HG03571 (cell line): Measurements from ENCODE around the gene TTLL5.
"Not testable (repeated sequence)": the region's sequence is repeated elsewhere in the genome, so short reads cannot be mapped to it uniquely, and the experiment has no call there.

Experiments
- ATAC-seq: cut with Tn5 transposase; IDR thresholded peaks from one replicate; pipeline ENCODE4 v1.9.1; 2021; ENCODE audit not compliant: unreplicated experiment

TTLL5 gene

GRCh38 chr14:75648066-75648838 is 12.8 kb upstream of the TTLL5 start:
- no peak for ATAC-seq

GRCh38 chr14:75649337-75649736 is 11.7 kb upstream of the TTLL5 start:
- ATAC-seq = no peak

- no peak for ATAC-seq
Measured at GRCh38 chr14:75649773-75650172, 11.3 kb upstream of the TTLL5 start.

GRCh38 chr14:75650253-75651058 is 10.6 kb upstream of the TTLL5 start:
- no peak for ATAC-seq

GRCh38 chr14:75653563-75653962 is 7.5 kb upstream of the TTLL5 start:
- ATAC-seq = no peak

- no peak for ATAC-seq
Measured at GRCh38 chr14:75654127-75654732, 6.8 kb upstream of the TTLL5 start.

- no peak for ATAC-seq
Measured at GRCh38 chr14:75655235-75655634, 5.8 kb upstream of the TTLL5 start.

- no peak for ATAC-seq
Measured at GRCh38 chr14:75657331-75657730, 3.7 kb upstream of the TTLL5 start.

GRCh38 chr14:75658957-75659356 is 2.1 kb upstream of the TTLL5 start:
- no peak for ATAC-seq

GRCh38 chr14:75660238-75660629 is 812 bp upstream of the TTLL5 start:
- no peak for ATAC-seq

- no peak for ATAC-seq
Measured at GRCh38 chr14:75661499-75661814, 411 bp downstream of the TTLL5 start.

- ATAC-seq = no peak
Measured at GRCh38 chr14:75662966-75663365, 1.9 kb downstream of the TTLL5 start.

- no peak for ATAC-seq
Measured at GRCh38 chr14:75667099-75667765, 6.2 kb downstream of the TTLL5 start.

- ATAC-seq = no peak
Measured at GRCh38 chr14:75672605-75673192, 11.7 kb downstream of the TTLL5 start.

GRCh38 chr14:75673345-75674035 is 12.4 kb downstream of the TTLL5 start:
- no peak for ATAC-seq

GRCh38 chr14:75675265-75675960 is 14.4 kb downstream of the TTLL5 start:
- ATAC-seq = no peak

GRCh38 chr14:75685910-75686309 is 24.9 kb downstream of the TTLL5 start:
- ATAC-seq = no peak

- no peak for ATAC-seq
Measured at GRCh38 chr14:75689012-75689411, 28.0 kb downstream of the TTLL5 start.

GRCh38 chr14:75690010-75690409 is 29.0 kb downstream of the TTLL5 start:
- no peak for ATAC-seq

GRCh38 chr14:75695025-75695424 is 34.0 kb downstream of the TTLL5 start:
- not testable (repeated sequence) for ATAC-seq
